A549 (cell line): ENCODE data around the gene SPATA2L.

Experiments
- RAD21 ChIP-seq, 2 experiments: fragments of >200 bp in 1 of 2; sonication (Bioruptor Twin) in 1 of 2; formaldehyde crosslinking in 1 of 2; IDR thresholded peaks in 1 of 2; conservative IDR thresholded peaks in 1 of 2; 2 replicates in 1 of 2; 3 replicates in 1 of 2; pipeline ENCODE4 v1.6.1; 2012 to 2018; ENCODE audit warnings: inconsistent platforms in 1 of 2
- RARB ChIP-seq: fragments of 250-450 bp; sonication (Bioruptor Pico); IDR thresholded peaks from 2 replicates; pipeline ENCODE4 v1.8.0; 2021; ENCODE audit warnings: mild to moderate bottlenecking, moderate library complexity
- TF ChIP-seq, protein P1 (sequence below): fragments of >200 bp; sonication (Bioruptor Twin); formaldehyde crosslinking; IDR thresholded peaks from 3 replicates; pipeline ENCODE4 v1.5.1; 2016

- TF ChIP-seq, protein P1, sequence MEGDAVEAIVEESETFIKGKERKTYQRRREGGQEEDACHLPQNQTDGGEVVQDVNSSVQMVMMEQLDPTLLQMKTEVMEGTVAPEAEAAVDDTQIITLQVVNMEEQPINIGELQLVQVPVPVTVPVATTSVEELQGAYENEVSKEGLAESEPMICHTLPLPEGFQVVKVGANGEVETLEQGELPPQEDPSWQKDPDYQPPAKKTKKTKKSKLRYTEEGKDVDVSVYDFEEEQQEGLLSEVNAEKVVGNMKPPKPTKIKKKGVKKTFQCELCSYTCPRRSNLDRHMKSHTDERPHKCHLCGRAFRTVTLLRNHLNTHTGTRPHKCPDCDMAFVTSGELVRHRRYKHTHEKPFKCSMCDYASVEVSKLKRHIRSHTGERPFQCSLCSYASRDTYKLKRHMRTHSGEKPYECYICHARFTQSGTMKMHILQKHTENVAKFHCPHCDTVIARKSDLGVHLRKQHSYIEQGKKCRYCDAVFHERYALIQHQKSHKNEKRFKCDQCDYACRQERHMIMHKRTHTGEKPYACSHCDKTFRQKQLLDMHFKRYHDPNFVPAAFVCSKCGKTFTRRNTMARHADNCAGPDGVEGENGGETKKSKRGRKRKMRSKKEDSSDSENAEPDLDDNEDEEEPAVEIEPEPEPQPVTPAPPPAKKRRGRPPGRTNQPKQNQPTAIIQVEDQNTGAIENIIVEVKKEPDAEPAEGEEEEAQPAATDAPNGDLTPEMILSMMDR = no peak
- TF ChIP-seq RAD21 (conservative IDR thresholded peaks at IDR 0.05 in 1 of 2, IDR thresholded peaks at IDR 0.05 in 1 of 2) = no peak
- TF ChIP-seq RARB (CRISPR knock-in tag) = no peak
These were observed 16.4 kb upstream of the SPATA2L start for GRCh38 chr16:89717688-89718505.
